Adrenal gland (tissue), 5 donors: ENCODE measurements around the gene PLEKHA6.

Source experiments
- CTCF ChIP-seq, 6 experiments: fragments of 450-650 bp in 4 of 6; fragments of 200-600 bp in 2 of 6; sonication (generic) in 1 of 6; IDR thresholded peaks; 1 replicate in 5 of 6; 2 replicates in 1 of 6; pipeline versions ENCODE4 v1.5.1 to v1.8.0; 2016 to 2021; ENCODE audit warnings: antibody characterized with exemption in 6 of 6, mild to moderate bottlenecking in 2 of 6, moderate library complexity in 1 of 6
- POLR2A ChIP-seq, 2 donors: fragments of 450-650 bp; IDR thresholded peaks; one replicate each; pipeline ENCODE4 v1.6.1; 2017; ENCODE audit warnings: antibody characterized with exemption in 2 of 2, mild to moderate bottlenecking in 2 of 2, moderate library complexity in 1 of 2
- donor health status: DM: no; HTN: no; CAD: no.

DNA sequence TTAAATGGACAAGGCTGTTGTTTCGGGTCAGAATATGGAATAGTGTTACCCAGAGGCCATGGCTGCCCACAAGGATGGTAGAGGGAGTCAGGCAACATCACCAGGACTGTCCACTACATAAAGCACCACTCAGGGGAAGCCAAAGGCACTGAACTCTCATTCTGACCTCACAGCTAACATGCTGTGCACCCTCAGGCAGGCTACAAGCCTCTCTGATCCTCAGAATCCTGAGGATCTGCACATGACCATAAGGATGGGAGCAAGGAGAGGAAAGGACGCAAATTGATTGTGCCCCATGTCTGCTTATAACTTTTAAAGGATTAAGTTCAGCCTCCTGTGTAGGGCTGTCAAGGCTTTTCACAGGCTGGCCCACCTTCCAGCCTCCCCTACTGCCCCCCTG is 38.7 kb downstream of the PLEKHA6 start:
- TF ChIP-seq CTCF (IDR thresholded peaks at IDR 0.05) (no peak), POLR2A (IDR thresholded peaks at IDR 0.05) (no peak)
